K562 (cell line): Measurements from ENCODE around the gene NPIPA7. TPM values are rescaled to one million over a fixed set of nuclear protein-coding genes. Genes with fewer than 3 reads are reported as not detected.
"Not testable (repeated sequence)": the region's sequence is repeated elsewhere in the genome, so short reads cannot be mapped to it uniquely, and the experiment has no call there.

Experiments
- ATAC-seq: fragments of 200-7000 bp; cut with Tn5 transposase; 3 replicates; pipeline ENCODE4 v1.9.1; 2020; ENCODE audit warnings: moderate library complexity
- BruUV-seq: library from RNA; stranded (reverse); fragments of 400-500 nt; replicated peaks from 2 replicates; lab custom pipeline; 2021; lab: Mats Ljungman, UMichigan
- CTCF ChIA-PET: fragments of 300-600 bp; formaldehyde crosslinking; extraction: SDS; loops from one replicate; lab custom pipeline; 2021; ENCODE audit warnings: low intra/inter-chr PET ratio; lab: Yijun Ruan, JAX
- POLR2A ChIA-PET: fragments of 300-600, 350-650 bp; sonication (Branson Sonifier 250); formaldehyde crosslinking; extraction: SDS; loops from one replicate; lab custom pipeline; 2021; ENCODE audit warnings: antibody characterized with exemption, inconsistent platforms; lab: Yijun Ruan, JAX
- DNase-seq, 4 experiments: peaks; one replicate each; pipeline versions ENCODE4 v3.0.0 to v3.0.0-alpha.2; 2011 to 2018; ENCODE audit warnings: low spot score in 3 of 4, mixed read lengths in 3 of 4; ENCODE audit errors: extremely low read depth in 1 of 4
- FAIRE-seq: peaks from 2 replicates; lab custom pipeline; 2011; peaks lifted over from hg19 to GRCh38; lab: Jason Lieb, UNC
- H2AFZ ChIP-seq: 2 replicates; pipeline ENCODE4 v1.6.0; 2011; ENCODE audit warnings: low read depth, low read length, control low read depth, inconsistent platforms
- H3K27ac ChIP-seq: fragments of 200-600 bp; 3 replicates; pipeline ENCODE4 v1.8.0; 2011; ENCODE audit warnings: low read depth, mild to moderate bottlenecking, control low read depth, inconsistent platforms, low read length, moderate library complexity, mixed read lengths; ENCODE audit errors: extremely low read depth
- H3K27me3 ChIP-seq, 2 experiments: fragments of 300-600 bp in 1 of 2; 2 replicates in 1 of 2; 3 replicates in 1 of 2; pipeline versions ENCODE4 v1.6.0 to v1.8.0; 2011; ENCODE audit warnings: inconsistent platforms in 2 of 2, low read length in 2 of 2, mild to moderate bottlenecking in 1 of 2, mixed read lengths in 1 of 2, moderate library complexity in 1 of 2; ENCODE audit not compliant: control insufficient read depth in 2 of 2, insufficient read depth in 2 of 2
- H3K36me3 ChIP-seq: fragments of 300-600 bp; 3 replicates; pipeline ENCODE4 v1.8.0; 2011; ENCODE audit warnings: mild to moderate bottlenecking, low read length, inconsistent platforms; ENCODE audit not compliant: control insufficient read depth, insufficient read depth
- H3K4me1 ChIP-seq, 2 experiments: fragments of 200-600 bp in 1 of 2; replicated peaks in 1 of 2; 2 replicates in 1 of 2; 3 replicates in 1 of 2; pipeline versions ENCODE4 v1.5.1 to v1.8.0; 2011; ENCODE audit warnings: inconsistent platforms in 2 of 2, low read length in 2 of 2, mild to moderate bottlenecking in 1 of 2, mixed read lengths in 1 of 2, moderate library complexity in 1 of 2; ENCODE audit not compliant: control insufficient read depth in 2 of 2, insufficient read depth in 2 of 2
- H3K4me2 ChIP-seq: 2 replicates; pipeline ENCODE4 v1.6.1; 2011; ENCODE audit warnings: low read length, control low read depth, inconsistent platforms, mixed read lengths; ENCODE audit not compliant: insufficient read depth
- H3K4me3 ChIP-seq: fragments of 200-600 bp; sonication (generic), shearing (Covaris generic); 2 replicates; pipeline ENCODE4 v1.5.1; 2016; ENCODE audit warnings: control low read depth, inconsistent platforms
- H3K79me2 ChIP-seq: fragments of 200-600 bp; 3 replicates; pipeline ENCODE4 v1.8.0; 2011; ENCODE audit warnings: low read length, inconsistent platforms; ENCODE audit not compliant: control insufficient read depth, insufficient read depth
- H3K9ac ChIP-seq, 2 experiments: 2 replicates each; pipeline versions ENCODE4 v1.6.0 to v1.6.1; 2011; ENCODE audit warnings: low read depth in 2 of 2, low read length in 2 of 2, control low read depth in 1 of 2, inconsistent platforms in 1 of 2, mild to moderate bottlenecking in 1 of 2, mixed read lengths in 1 of 2; ENCODE audit not compliant: insufficient read depth in 1 of 2
- H3K9me1 ChIP-seq: one replicate; pipeline ENCODE4 v1.6.0; 2011; ENCODE audit warnings: inconsistent platforms, mild to moderate bottlenecking, low read length, moderate library complexity; ENCODE audit not compliant: control insufficient read depth, insufficient read depth
- H3K9me3 ChIP-seq: replicated peaks from 2 replicates; pipeline ENCODE4 v1.5.1; 2011; ENCODE audit warnings: low read depth, low read length, inconsistent platforms; ENCODE audit not compliant: control insufficient read depth, insufficient read depth
- H4K20me1 ChIP-seq: replicated peaks from 2 replicates; pipeline ENCODE4 v1.6.1; 2011; ENCODE audit warnings: low read length, inconsistent platforms, mixed read lengths; ENCODE audit not compliant: control insufficient read depth, insufficient read depth
- WGBS: fragments of 100-300 bp; shearing (Covaris generic); methylation state at CpG from one replicate; pipeline ENCODE4 v1.1.6; 2016; ENCODE audit warnings: low coverage, mixed read lengths; ENCODE audit not compliant: insufficient coverage; ENCODE audit errors: missing lambda C conversion rate; 5-methylcytosine and 5-hydroxymethylcytosine counted together
- in situ Hi-C: fragments of 300-500 bp; cut with MboI; formaldehyde crosslinking; loops from 4 replicates; pipeline ENCODE4 v1.15.0; 2018; ENCODE audit warnings: inconsistent platforms, mixed read lengths
- intact Hi-C: fragments of 100-400 bp; cut with micrococcal nuclease; formaldehyde crosslinking; loops from 2 replicates; pipeline ENCODE4 v1.14.2; 2022
- polyA plus RNA-seq, 8 experiments: library from polyadenylated mRNA; depleted of rRNA in 4 of 8; stranded (reverse) in 5 of 8; unstranded in 3 of 8; fragments of >200 nt; fragmentation: Nextera tagmentation in 2 of 8; fragmentation: Illumina TruSeq in 1 of 8; extraction: Ambion mirVana in 2 of 8; extraction: Trizol in 1 of 8; gene quantifications; 2 replicates each; pipeline versions ENCODE4 v1.2.1 to v1.2.3, GENCODE V29; 2011 to 2014; ENCODE audit warnings: inconsistent platforms in 1 of 8, missing spikeins in 1 of 8
- total RNA-seq, 7 experiments: library from RNA; depleted of rRNA in 6 of 7; stranded (reverse); fragments of >200 nt in 6 of 7; fragmentation: Illumina TruSeq in 2 of 7; extraction: Trizol in 2 of 7; gene quantifications; 2 replicates each; pipeline versions ENCODE4 v1.2.1 to v1.2.3, GENCODE V29; 2011 to 2021; ENCODE audit warnings: low replicate concordance in 1 of 7

The NPIPA7 gene
- total and polyA plus RNA-seq, 9 of the 15 experiments (the other 6 are each of a cell fraction or from before 2014, with no cell fraction given), result 0.86 to 19.0 (median 5.4) TPM

GRCh38 chr16:16365319-16365718, 13.6 kb upstream of the NPIPA7 start:
- H3K9me3 ChIP-seq, H3K79me2 ChIP-seq, H2AFZ ChIP-seq, BruUV-seq, H3K36me3 ChIP-seq, H3K9ac ChIP-seq, H3K9me1 ChIP-seq, H4K20me1 ChIP-seq, POLR2A ChIA-PET, H3K27me3 ChIP-seq, H3K27ac ChIP-seq, in situ Hi-C loops, H3K4me3 ChIP-seq, ATAC-seq, H3K4me1 ChIP-seq, FAIRE-seq, DNase-seq, CTCF ChIA-PET, intact Hi-C loops, H3K4me2 ChIP-seq: not testable (repeated sequence)
- WGBS, result 13% methylated on average over 7 of the region's 21 CpGs

GRCh38 chr16:16365851-16366250, 13.1 kb upstream of the NPIPA7 start:
- H3K36me3 ChIP-seq, H3K4me2 ChIP-seq, H3K27ac ChIP-seq, CTCF ChIA-PET, in situ Hi-C loops, H3K4me1 ChIP-seq, H3K27me3 ChIP-seq, DNase-seq, BruUV-seq, H3K79me2 ChIP-seq, H3K9me1 ChIP-seq, H3K4me3 ChIP-seq, FAIRE-seq, POLR2A ChIA-PET, H4K20me1 ChIP-seq, H3K9me3 ChIP-seq, ATAC-seq, intact Hi-C loops, H2AFZ ChIP-seq, H3K9ac ChIP-seq: not testable (repeated sequence)
- WGBS, result no CpG with 5 or more reads among the region's 22 CpGs

GRCh38 chr16:16366552-16367284, 12.2 kb upstream of the NPIPA7 start:
- FAIRE-seq, intact Hi-C loops, BruUV-seq, POLR2A ChIA-PET, DNase-seq, H3K79me2 ChIP-seq, H3K4me2 ChIP-seq, H3K36me3 ChIP-seq, in situ Hi-C loops, H3K9ac ChIP-seq, H3K9me3 ChIP-seq, H3K27ac ChIP-seq, H3K27me3 ChIP-seq, ATAC-seq, H3K9me1 ChIP-seq, H4K20me1 ChIP-seq, H2AFZ ChIP-seq, CTCF ChIA-PET, H3K4me3 ChIP-seq, H3K4me1 ChIP-seq: not testable (repeated sequence)
- WGBS, result 75% methylated on average over 11 of the region's 54 CpGs

GRCh38 chr16:16367285-16367628, 11.7 kb upstream of the NPIPA7 start:
- H3K36me3 ChIP-seq, FAIRE-seq, POLR2A ChIA-PET: not testable (repeated sequence)

More at GRCh38 chr16:16367285-16367628, 11.7 kb upstream of the NPIPA7 start:
- H4K20me1 ChIP-seq, H3K79me2 ChIP-seq, ATAC-seq, intact Hi-C loops, BruUV-seq, DNase-seq, H3K9me1 ChIP-seq, in situ Hi-C loops, H3K9me3 ChIP-seq, CTCF ChIA-PET, H3K27ac ChIP-seq, H3K9ac ChIP-seq, H3K27me3 ChIP-seq, H3K4me1 ChIP-seq, H2AFZ ChIP-seq, H3K4me3 ChIP-seq, H3K4me2 ChIP-seq: not testable (repeated sequence)
- WGBS, result no CpG with 5 or more reads among the region's 23 CpGs
